Ovary (tissue), 3 donors: ENCODE data around the gene PA2G4.

Experiments
- CTCF ChIP-seq, 3 donors: fragments of 450-650 bp in 2 of 3; fragments of 200-600 bp in 1 of 3; IDR thresholded peaks; one replicate each; pipeline versions ENCODE4 v1.5.1 to v1.8.0; 2016 to 2022; ENCODE audit warnings: antibody characterized with exemption in 3 of 3, mild to moderate bottlenecking in 1 of 3
- POLR2A ChIP-seq: fragments of 450-650 bp; IDR thresholded peaks from one replicate; pipeline ENCODE4 v1.6.1; 2017; ENCODE audit warnings: antibody characterized with exemption, mild to moderate bottlenecking, moderate library complexity
- donor health status: DM: no; HTN: no; CAD: no.

GRCh38 chr12:56152756-56153677 is 48.7 kb downstream of the PA2G4 start:
- TF ChIP-seq CTCF (IDR thresholded peaks at IDR 0.05) (no peak), POLR2A (no peak)
